ENCODE measurements around the gene IL17A.
"Not testable (repeated sequence)": the region's sequence is repeated elsewhere in the genome, so short reads cannot be mapped to it uniquely, and the experiment has no call there.

IL17A gene

DNA sequence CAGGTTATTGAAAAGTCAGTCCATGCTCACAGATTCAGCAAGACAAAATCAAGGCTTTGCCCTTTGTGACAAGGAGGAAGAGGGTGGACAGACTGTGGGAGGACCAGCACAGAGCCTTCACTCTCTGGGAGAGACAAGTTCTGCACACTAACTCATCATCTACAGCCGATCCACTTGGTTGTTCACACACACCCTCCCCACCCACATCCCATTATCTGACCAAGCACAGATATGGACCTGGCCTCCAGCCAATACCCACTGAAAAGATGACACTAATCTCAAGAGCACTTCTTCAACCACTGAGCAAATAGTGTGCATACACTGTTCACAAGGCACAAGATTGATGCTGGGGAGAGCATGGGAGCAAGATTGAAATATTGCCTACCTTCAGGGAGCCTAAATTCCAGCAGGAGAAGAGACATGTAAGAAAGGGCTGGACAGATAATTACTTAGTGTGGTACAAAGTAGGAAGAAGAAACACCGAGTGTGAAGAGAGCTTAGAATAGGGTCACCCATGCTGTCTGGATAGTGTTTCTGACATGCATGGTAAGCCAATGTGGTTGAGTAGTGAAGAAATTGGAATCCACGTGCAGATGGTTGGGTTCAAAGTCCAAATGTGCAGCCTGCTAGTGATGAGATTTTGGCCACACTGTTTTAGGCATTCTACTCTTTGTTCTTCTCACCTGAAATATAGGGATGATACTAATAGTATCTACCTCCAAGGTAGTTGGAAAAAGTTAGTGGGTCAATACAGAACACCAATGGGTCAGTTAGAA lies 21.7 kb upstream of the IL17A start:
- DNase-seq (ENCODE audit: low spot score), result no peak

DNA sequence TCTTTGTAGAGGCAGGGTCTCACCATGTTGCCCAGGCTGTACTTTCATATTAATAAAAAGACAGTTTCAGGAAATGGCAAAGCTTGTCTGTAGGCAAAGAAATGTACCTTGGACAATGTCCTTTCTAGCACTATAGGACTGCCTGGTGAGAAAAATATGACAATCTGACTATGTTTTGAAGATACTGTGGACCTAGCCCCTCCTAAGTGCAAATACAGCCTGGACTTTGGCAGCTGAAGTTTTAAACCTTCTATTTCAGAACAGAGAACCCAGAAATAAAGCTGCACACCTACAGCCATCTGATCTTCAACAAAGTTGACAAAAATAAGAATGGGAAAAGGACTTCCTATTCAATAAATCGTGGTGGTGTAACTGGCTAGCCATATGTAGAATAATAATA lies 18.9 kb upstream of the IL17A start:
- no peak for DNase-seq (ENCODE audit: low spot score)

DNA sequence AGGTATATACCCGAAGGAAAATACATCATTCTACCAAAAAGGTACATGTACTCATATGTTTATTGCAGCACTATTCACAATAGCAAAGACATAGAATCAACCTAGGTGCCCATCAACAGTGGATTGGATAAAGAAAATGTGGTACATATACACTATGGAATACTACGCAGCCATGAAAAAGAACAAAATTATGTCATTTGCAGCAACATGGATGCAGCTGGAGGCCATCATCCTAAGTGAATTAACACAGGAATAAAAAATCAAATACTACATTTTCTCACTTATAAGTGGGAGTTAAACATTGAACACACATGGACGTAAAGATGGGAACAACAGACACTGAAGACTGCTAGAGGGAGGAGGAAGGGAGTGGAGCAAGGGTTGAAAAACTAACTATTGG lies 17.8 kb upstream of the IL17A start:
- DNase-seq (ENCODE audit: low spot score), result not testable (repeated sequence)

DNA sequence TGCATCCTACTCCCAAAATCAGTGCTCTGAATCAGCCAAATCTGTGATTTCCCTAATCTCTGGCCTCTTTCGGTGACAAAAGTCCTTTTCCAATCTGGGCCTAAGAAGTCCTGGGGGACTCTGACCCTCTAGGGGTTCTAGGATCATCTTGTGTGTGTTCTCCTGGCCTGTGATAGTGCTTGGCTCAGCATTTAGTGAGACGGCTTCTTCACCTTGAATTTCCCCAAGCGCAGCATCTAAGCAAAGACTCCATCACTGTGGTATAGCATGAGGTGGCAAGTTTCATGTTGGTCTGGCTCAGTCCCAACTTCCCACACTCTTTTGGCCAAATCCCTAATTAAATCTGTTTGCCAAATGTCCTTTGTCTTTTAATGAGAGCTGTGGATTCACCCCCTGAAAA lies 12.1 kb upstream of the IL17A start:
- no peak for DNase-seq (ENCODE audit: low spot score)

DNA sequence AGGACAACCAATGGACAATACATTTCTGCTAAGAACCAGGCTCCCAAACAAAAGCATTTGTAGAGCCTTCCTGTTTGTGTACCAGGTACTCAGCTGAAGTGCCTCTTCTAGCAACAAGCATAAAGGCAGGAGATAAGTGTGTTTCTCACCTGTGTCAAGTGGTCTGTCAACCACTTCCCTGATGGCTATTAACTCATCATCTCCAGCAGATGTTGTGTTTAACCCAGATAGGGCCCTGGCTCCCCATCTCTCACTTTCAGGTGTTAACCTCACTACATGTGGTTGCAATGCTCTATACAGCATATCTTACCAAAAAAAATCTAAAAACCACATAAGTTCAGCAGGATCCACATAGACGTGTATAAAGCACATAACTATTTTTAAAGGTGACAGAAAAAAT lies 9.6 kb upstream of the IL17A start:
- DNase-seq (ENCODE audit: low spot score), result no peak

DNA sequence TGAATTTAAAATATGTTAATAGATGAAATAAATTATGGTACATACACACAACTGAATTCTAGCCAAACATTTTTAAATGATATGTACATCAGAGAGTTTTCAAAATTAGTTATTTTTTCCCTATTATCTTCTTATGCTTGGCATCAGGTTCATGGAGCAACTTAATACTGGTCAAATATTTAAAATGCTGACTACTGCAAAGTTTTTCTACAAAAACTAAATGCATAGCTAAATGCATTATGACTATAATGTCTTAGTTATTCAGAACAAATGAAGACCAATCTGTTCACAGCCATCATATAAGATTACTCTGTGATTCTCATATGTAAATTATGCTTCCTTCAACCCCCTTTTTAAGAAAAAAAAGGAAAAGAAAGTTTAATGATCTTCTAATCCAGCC lies 8.2 kb upstream of the IL17A start:
- DNase-seq (ENCODE audit: low spot score), result no peak

DNA sequence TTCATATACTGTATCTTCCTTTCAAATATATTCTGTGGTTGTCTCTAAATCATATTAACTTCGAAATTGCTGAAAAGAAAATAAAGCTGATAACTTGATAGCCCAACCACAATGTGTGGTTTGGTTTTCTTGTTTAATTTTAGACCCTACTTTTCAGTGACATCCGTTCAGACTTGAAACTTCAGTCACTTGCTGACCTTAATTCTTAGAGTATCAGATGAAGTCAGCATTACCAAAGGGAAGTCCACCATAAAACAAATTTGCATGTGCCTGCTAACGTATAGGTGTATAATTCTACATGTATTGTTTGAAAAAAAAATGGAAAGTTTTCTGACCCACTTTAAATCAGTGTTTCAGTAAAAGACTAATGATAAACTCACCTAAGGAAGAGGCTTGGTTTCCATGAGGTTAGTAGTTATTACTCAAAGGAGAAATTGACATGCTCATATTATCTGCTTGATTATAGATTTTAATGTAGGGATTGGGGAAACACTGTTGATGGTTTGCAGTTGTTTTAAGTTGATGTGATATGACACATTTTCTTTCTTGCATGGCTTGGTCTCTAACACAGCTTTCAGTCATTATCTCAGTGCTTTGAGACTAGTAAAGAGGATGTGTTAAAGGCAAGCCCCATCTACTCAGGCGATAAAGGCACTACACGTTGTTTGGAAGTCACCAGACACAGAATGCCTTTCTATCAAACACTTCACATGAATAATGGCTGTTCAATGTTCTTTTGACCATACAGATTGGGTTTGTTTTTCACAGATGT lies 5.2 kb upstream of the IL17A start:
- no peak for DNase-seq (ENCODE audit: low spot score)

DNA sequence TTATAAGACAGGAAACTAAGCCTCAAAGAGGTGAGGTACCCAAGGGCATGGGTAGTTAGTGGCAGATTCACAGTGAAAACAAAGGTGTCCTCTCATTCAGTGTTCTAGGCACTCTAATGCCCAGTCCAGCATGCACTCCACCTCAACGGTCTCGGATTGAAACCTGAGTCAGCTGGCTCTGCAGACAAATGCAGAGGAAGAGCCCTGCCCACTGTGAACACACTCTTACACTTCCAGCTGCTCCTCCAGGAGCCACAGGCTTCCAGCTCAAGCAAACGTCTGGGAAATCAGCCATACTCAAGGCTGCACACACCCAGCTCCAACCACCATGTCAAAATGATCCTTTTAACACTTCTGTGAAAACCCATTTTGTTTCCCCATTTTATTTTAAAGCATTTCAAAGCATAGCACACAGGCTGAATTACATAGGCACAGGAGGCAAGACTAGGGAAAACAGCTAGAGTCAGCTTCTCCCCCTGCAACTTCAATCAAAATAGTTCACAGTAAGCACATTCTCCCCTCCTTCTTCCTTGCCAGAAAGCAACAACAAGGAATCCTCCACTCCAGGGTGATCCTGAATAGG lies 3.0 kb upstream of the IL17A start:
- DNase-seq (ENCODE audit: low spot score), result no peak

DNA sequence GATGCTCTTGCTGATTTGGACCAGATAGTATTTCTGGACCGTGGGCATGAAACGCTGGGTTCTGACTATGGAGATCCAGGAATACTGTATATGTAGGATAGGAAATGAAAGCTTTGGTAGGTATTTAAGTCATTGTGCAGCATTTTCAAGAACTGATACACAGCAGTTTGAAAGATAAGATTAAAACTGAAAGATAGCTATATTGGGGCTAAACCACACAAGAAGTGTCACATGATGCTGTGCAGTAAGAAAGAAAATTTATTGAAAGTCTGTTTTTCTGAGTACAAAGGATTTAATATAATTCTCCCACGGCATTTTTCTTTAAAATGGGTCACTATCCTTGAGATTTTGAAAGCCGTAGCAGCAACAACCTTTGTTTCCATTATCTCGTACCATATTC lies 305 bp downstream of the IL17A start:
- no peak for DNase-seq (ENCODE audit: low spot score)

DNA sequence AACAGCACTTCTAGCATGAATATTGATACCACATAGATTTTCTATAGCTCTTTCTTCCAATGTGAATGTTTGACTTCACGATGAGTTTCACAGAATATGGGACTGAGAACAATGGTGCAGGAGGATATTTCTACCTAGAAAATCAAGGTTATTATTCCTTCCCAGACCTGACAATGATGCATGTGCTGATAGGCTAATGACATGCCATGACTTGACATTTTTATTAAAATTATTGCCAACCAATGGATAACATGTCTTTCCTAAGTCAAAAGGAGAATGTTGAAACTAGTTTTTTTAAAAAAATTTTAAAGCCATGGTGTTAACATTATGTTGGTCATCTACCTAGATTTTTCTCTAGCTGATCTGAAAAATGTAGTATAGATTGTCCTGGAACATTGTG lies 923 bp downstream of the IL17A start:
- DNase-seq (ENCODE audit: low spot score), result no peak

DNA sequence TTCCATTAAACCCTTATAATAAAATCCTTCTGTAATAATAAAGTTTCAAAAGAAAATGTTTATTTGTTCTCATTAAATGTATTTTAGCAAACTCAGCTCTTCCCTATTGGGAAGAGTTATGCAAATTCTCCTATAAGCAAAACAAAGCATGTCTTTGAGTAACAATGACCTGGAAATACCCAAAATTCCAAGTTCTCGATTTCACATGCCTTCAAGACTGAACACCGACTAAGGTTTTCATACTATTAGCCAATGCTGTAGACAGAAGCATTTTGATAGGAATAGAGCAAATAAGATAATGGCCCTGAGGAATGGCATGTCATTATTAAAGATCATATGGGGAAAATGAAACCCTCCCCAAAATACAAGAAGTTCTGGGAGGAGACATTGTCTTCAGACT lies 3.8 kb downstream of the IL17A start:
- DNase-seq (ENCODE audit: low spot score), result no peak

DNA sequence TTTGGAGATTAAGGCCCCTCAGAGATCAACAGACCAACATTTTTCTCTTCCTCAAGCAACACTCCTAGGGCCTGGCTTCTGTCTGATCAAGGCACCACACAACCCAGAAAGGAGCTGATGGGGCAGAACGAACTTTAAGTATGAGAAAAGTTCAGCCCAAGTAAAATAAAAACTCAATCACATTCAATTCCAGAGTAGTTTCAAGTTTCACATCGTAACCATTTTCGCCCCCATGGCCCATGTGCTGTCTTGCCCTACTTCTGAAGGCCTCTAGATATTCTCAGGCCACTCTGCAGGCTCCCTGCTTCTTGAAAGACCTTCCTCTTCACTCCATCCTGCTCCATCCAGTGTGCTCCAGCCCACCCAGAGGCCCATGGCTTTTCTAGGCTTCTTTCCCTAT lies 4.2 kb downstream of the IL17A start:
- no peak for DNase-seq (ENCODE audit: low spot score)

DNA sequence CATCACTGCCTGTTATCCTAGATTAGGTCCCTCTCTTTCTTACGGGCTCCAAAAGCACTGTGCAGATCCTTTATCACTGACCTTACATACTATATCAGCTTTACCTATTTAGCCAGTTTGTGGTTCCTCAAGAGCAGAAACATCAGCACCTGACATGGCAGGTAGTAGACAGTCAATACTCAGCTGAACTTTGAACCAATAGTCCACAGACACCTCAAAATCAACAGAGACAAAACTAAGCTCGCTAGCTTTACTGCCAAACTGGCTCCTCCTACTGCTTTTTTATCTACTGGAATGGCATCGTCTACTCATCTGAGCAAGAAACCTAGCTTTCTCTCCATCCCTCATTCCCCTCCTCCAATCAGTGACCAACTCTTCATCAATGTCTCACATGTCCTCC lies 5.6 kb downstream of the IL17A start:
- DNase-seq (ENCODE audit: low spot score), result no peak

DNA sequence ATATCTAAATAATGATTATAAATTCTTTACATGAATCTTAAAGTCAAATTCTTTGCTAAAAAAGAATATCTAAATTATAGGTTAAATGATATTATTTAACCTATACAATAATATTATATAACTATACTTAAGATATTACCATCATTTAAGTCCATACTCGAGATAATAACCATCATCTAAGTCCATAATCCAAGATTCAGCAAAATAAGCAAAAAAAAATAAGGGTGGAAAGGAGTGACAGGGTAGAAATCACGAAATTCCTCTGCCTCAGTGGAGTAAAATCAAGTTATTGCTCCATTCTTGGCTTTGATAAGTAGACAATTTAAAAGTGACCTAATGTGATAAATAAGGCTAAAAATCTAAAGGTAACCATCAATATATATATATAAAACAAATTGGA lies 9.7 kb downstream of the IL17A start:
- DNase-seq (ENCODE audit: low spot score), result no peak

DNA sequence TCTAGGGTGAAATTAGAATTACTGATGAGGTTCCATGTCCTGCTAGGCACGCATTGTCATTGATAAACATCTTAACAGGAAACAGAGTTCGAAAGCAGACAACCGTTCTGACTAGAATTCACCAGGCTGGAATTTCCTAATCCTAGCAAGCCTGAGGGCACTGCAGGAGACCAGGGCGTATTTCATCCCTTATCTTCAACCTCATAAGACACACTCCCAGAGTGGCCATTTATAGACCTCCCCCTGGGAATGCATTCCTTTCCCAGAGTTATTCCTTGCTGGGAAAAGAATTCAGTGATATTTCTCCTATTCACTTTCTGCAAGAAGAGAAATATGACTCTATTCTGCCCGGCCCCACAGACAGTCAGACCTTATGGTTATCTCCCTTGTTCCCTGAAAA lies 13.9 kb downstream of the IL17A start:
- not testable (repeated sequence) for DNase-seq (ENCODE audit: low spot score)

DNA sequence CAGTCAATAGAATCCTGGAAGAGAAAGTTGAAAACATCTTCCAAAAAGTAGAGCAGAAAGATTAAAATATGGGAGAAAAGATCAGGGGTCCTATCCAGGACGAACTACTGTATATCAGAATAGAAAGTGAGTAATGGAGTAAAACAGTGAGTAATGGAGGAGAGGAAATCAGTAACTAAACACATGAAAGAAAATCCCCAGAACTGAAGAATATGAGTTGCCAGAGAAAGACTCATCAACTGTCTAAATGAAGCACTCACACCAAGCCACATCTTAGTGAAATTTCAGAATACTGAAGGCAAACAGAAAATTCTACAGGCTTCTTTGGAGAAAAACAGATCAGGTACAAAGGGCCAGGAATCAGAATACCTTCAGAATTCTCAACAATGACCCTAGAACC lies 14.9 kb downstream of the IL17A start:
- DNase-seq (ENCODE audit: low spot score), result no peak

DNA sequence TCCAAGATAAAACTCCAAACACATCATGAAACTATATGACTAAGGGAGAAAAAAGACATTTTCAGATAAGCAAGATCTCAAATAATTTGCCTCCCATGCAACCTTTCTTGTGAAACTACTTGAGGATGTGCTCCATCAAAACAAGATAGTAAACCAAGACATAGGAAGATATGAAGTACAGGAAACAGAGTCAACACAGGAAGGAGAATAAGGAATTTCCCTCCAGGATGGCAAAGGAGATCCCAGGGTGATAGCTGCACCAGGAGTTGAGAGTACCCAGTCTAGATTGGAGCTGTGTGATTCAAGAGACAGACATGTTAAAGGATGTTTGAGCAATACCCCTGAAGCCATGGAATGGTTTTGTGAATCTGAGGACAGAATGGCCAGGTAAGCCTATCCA lies 15.3 kb downstream of the IL17A start:
- no peak for DNase-seq (ENCODE audit: low spot score)

DNA sequence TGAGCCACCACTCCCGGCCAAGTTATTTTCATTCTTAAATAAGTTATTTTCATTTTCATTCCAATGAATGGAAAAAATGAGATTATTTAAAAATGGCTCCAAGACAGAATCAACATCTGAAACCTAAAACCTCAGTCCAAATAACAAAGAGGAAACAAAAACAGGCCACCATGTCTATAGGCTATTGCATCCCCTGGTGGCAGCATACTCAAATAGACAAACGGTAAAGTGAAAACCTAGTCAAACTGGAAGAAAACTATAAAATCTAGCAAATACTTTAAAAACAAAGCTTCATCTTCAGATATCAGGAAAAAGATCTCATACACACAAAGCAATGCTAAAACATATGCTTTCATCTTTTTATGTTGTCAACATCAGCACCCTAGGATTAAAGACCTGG lies 20.9 kb downstream of the IL17A start:
- DNase-seq (ENCODE audit: low spot score), result no peak

DNA sequence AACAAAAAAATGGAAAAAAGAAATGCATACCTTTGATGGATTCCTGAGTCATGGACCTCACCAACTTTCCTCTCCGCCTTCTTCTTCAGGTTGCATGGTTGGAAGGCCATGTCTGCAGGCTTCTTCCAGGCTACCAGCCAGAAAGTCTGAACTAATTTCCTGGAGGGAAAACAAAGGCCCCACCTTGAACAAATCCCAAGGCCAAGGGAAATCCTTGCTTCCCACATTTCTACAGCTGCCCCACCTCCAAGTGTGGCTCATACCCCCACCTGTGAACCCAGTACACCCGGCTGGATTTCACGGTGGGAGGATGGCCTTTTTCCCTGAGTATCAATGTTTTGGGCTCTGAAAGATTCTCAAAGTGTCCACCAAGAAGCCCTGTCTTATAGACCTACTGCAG lies 22.4 kb downstream of the IL17A start:
- DNase-seq (ENCODE audit: low spot score), result no peak

DNA sequence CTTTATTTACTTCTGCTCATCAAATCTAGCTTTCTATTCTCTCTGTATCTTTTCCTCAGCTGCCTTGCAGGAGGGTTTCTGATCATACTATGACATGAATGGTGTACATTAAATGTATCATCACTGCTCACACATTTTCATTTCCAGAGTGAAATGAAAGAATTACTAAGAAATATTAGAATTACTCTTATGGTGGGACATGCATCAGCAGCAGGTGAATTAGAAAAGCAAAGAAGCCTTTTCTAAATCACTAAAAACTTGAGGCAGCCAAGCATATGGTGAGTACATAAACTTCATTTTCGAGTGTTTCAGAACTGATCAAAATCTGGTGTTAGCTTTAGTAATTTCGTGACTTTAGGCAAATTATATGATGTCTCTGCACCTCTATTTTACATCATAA lies 23.6 kb downstream of the IL17A start:
- no peak for DNase-seq (ENCODE audit: low spot score)

DNA sequence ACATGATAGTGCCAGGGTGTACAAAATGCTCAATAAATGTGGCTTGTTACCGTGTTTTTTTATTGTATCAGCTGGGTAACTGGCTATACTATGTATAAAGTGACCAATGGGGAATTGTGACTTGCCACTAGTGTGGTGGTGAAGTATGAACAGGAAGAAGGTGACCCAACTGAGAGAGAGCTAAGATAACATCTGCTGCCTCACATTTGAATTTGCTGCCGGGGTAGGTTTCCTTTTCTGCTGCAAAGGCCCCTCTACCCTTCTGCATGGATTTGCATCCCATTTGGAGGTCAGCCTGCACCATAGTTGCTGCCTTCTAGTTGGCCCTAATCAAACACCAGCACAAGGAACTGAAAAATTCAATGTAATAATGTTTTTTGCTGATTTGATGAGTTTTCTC lies 24.1 kb downstream of the IL17A start:
- DNase-seq (ENCODE audit: low spot score), result no peak

DNA sequence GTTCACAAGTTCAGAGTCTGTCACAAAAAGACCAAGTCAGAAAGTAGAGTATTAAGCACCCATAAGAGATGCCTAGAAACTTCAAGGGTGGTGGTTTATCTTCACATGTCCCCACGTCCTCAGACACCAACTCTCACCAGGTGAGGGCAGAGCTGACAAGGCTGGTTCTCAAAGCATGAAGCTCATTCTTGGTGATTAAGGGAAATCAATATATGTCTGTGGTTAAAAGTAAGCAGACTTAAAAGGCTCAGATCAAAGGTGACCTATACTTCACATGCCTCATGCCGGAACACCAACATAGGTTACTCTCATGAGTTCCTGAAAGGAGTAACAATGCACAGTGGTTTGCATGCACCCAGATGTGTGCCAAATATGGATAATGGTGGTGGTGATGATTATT lies 27.0 kb downstream of the IL17A start:
- DNase-seq (ENCODE audit: low spot score), result no peak

DNA sequence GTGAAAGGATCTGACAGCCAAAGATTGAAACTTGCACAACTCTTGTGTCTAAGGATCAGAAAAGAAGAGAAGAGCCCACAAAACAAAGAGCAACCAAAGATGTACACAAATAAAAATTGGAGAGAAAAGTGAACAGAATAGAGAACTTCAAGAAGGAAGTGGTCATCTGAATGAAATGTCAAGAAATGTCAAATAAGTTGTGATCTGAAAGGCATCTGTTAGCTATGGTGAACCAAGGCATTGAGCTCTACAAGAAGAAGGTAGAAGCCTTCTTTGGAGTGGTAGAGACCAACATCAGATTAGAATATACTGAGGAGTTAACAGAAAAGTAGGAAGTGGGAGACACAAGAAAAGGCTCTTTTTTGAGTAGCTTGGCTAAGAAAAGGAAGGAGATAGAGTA lies 29.6 kb downstream of the IL17A start:
- no peak for DNase-seq (ENCODE audit: low spot score)

Measured in globus pallidus (tissue), 1 donor.